T-cell (primary cell): ENCODE results near the gene ANKDD1A. TPM values are rescaled to one million over a fixed set of nuclear protein-coding genes. Genes with fewer than 3 reads are reported as not detected.

Source experiments
- ATAC-seq, 4 experiments: fragments of 200-7000 bp in 3 of 4; fragments of 150-1000 bp in 1 of 4; cut with Tn5 transposase; replicated peaks in 1 of 4; 1 replicate in 3 of 4; 2 replicates in 1 of 4; pipeline ENCODE4 v1.10.0; 2021; ENCODE audit warnings: moderate library complexity in 3 of 4, mild to moderate bottlenecking in 2 of 4, moderate number of reproducible peaks in 1 of 4
- CTCF ChIA-PET, 2 donors: fragments of 300-600 bp; sonication (Branson Sonifier 250); formaldehyde crosslinking; loops; one replicate each; lab custom pipeline; 2022; ENCODE audit warnings: antibody characterized with exemption in 2 of 2; lab: Charles Lee
- POLR2A ChIA-PET, 2 donors: fragments of 300-600 bp; sonication (Branson Sonifier 250); formaldehyde crosslinking; loops; one replicate each; lab custom pipeline; 2022; ENCODE audit warnings: antibody characterized with exemption in 2 of 2; lab: Charles Lee
- DNase-seq, 35 experiments: peaks; one replicate each; pipeline versions ENCODE4 v3.0.0 to v3.0.0-alpha.2; 2013 to 2023
- H3K27ac ChIP-seq: one replicate; pipeline ENCODE4 v1.5.1; 2013; ENCODE audit warnings: low read length
- H3K27me3 ChIP-seq, 2 experiments: replicated peaks in 1 of 2; 1 replicate in 1 of 2; 2 replicates in 1 of 2; pipeline versions ENCODE4 v1.6.1 to v1.7.0; 2013; ENCODE audit warnings: low read length in 1 of 2, mixed read lengths in 1 of 2; ENCODE audit not compliant: control insufficient read depth in 2 of 2, insufficient read depth in 2 of 2; ENCODE audit errors: extremely low read depth in 1 of 2
- H3K36me3 ChIP-seq, 2 donors: 1 replicate in 1 of 2; 2 replicates in 1 of 2; pipeline versions ENCODE4 v1.6.1 to v1.7.0; 2013; ENCODE audit warnings: low read length in 1 of 2; ENCODE audit not compliant: control insufficient read depth in 2 of 2, insufficient read depth in 1 of 2; ENCODE audit errors: extremely low read depth in 1 of 2
- H3K4me1 ChIP-seq, 2 experiments: 1 replicate in 1 of 2; 2 replicates in 1 of 2; pipeline versions ENCODE4 v1.6.1 to v1.7.0; 2013; ENCODE audit warnings: low read length in 2 of 2, mixed read lengths in 1 of 2; ENCODE audit not compliant: insufficient read depth in 2 of 2, control insufficient read depth in 1 of 2; ENCODE audit errors: extremely low read depth in 1 of 2
- H3K4me3 ChIP-seq, 2 donors: 1 replicate in 1 of 2; 2 replicates in 1 of 2; pipeline versions ENCODE4 v1.5.1 to v1.7.0; 2013; ENCODE audit warnings: mild to moderate bottlenecking in 2 of 2, low read length in 1 of 2, moderate library complexity in 1 of 2; ENCODE audit not compliant: control insufficient read depth in 1 of 2; ENCODE audit errors: extremely low read depth in 1 of 2
- H3K9me3 ChIP-seq: 2 replicates; pipeline ENCODE4 v1.7.0; 2013
- H3K27ac Mint-ChIP-seq, 2 donors: one replicate each; pipeline ENCODE4 v1.8.0; 2020 to 2021; ENCODE audit warnings: mild to moderate bottlenecking in 2 of 2, mixed read lengths in 2 of 2
- H3K27me3 Mint-ChIP-seq, 2 donors: one replicate each; pipeline ENCODE4 v1.8.0; 2021 to 2022; ENCODE audit warnings: mixed read lengths in 2 of 2
- H3K36me3 Mint-ChIP-seq: one replicate; pipeline ENCODE4 v1.8.0; 2021; ENCODE audit warnings: mixed read lengths
- H3K4me1 Mint-ChIP-seq, 3 donors: one replicate each; pipeline ENCODE4 v1.8.0; 2020 to 2022; ENCODE audit warnings: mixed read lengths in 3 of 3, mild to moderate bottlenecking in 1 of 3
- H3K4me3 Mint-ChIP-seq, 3 donors: one replicate each; pipeline ENCODE4 v1.8.0; 2020 to 2022; ENCODE audit warnings: mild to moderate bottlenecking in 3 of 3, mixed read lengths in 3 of 3, moderate library complexity in 3 of 3
- H3K9me3 Mint-ChIP-seq, 3 donors: one replicate each; pipeline ENCODE4 v1.8.0; 2020 to 2022; ENCODE audit warnings: mixed read lengths in 3 of 3
- WGBS: methylation state at CpG from one replicate; pipeline ENCODE4 v1.1.5; 2013; ENCODE audit warnings: missing lambda C conversion rate; ENCODE audit not compliant: insufficient coverage; 5-methylcytosine and 5-hydroxymethylcytosine counted together
- total RNA-seq, 35 experiments: library from RNA in 6 of 35; stranded (reverse) in 6 of 35; fragments of 120-200 nt in 1 of 35; gene quantifications; one replicate each; pipeline versions ENCODE4 v1.2.1 to v1.2.4 and lab custom pipeline; 2013 to 2026

Gene ANKDD1A
- total RNA-seq, 5 donors from 2014 or later (not counting 1 experiment from before 2014, with no cell fraction given): 1.7 to 13.4 (median 7.9) TPM

- WGBS: 0% methylated on average over 3 of the region's 9 CpGs
- CTCF ChIA-PET: interaction anchor here in 1 of 2 donors (0.6 to 0.7 kb wide), 2 partner anchors 155 to 267 kb away, joined by 3 read pairs; no protein-coding TSS in a partner anchor
- peak overlapping the region; percentile 74 for H3K27ac ChIP-seq
- H3K4me1 ChIP-seq: peaks cover 4 to 18% of the 10 kb centered on the region in 2 experiments
- H3K9me3 Mint-ChIP-seq: no peaks in the 10 kb centered on the region
- ATAC-seq (no peak), DNase-seq (no peak)
- H3K9me3 ChIP-seq: no peaks in the 10 kb centered on the region
- no peaks in the 10 kb centered on the region for H3K27me3 ChIP-seq
- H3K4me3 ChIP-seq: peak overlapping the region; percentile 89 to 97
- POLR2A ChIA-PET: interaction anchor here in 1 of 2 donors (0.7 kb wide), 1 partner anchor 15 kb away, joined by 3 read pairs; no protein-coding TSS in a partner anchor
- H3K27ac Mint-ChIP-seq: peak overlapping the region; percentile 86 to 91
- H3K36me3 ChIP-seq: no peaks in the 10 kb centered on the region
- H3K36me3 Mint-ChIP-seq: peaks cover 5% of the 10 kb centered on the region
- H3K27me3 Mint-ChIP-seq: no peaks in the 10 kb centered on the region
- peaks cover 37 to 48% (median 45%) of the 10 kb centered on the region in 3 donors for H3K4me1 Mint-ChIP-seq
- peak overlapping the region; percentile 91 to 99 (median 93) for H3K4me3 Mint-ChIP-seq
Measured at GRCh38 chr15:64990168-64990470, 78.4 kb downstream of the ANKDD1A start.

DNA sequence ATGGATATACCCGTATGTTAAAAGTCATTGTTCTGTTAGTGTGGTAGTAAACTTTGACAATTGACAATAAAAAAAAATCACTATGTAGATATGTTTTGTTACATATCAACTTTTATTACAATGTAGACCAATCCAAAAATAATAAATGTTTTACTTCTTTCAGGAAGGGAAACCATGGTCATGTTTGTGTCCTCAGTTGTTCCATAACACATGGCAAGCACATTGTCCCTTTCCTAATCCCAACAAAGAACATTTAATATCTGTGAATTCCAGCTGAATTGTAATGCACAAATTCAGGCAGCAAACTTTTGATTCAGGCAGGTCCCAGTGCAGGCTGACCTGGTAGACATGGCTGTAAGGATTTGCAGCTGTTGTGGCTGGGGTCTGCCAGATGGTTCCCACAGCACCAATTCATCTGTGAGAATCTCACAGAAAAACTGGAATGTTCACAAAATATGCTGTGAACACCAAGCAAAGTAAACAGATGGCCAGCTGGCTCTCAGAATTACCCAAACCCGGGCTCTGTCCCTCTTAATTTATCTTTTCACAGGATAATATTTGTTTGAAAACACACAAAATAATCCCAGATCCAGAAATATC is 79.9 kb downstream of the ANKDD1A start:
- no peak for DNase-seq
- Histone ChIP-seq H3K36me3 (no peaks in the 10 kb centered on the region), H3K4me3 (no peak overlapping the region), H3K27ac (no peak overlapping the region), H3K9me3 (no peaks in the 10 kb centered on the region), H3K4me1 (peaks cover 4 to 14% of the 10 kb centered on the region in 2 experiments), H3K27me3 (no peaks in the 10 kb centered on the region)
- no peak for ATAC-seq
- Mint-ChIP-seq H3K36me3 (peaks cover 4% of the 10 kb centered on the region), H3K27ac (no peak overlapping the region), H3K27me3 (no peaks in the 10 kb centered on the region), H3K4me1 (peaks cover 36 to 40% (median 37%) of the 10 kb centered on the region in 3 donors), H3K9me3 (no peaks in the 10 kb centered on the region), H3K4me3 (peak overlapping the region; percentile 34 to 99 (median 50))
- ChIA-PET POLR2A (interaction anchor here in 1 of 2 donors (0.5 to 0.7 kb wide), 2 partner anchors 38 to 194 kb away, joined by 7 to 9 read pairs; partner anchors contain the start of gene CLPX), CTCF (no interaction called here)
- no CpG with 5 or more reads among the region's 2 CpGs for WGBS

- Mint-ChIP-seq H3K4me1 (peaks cover 21 to 23% (median 21%) of the 10 kb centered on the region in 3 donors), H3K27me3 (no peaks in the 10 kb centered on the region), H3K27ac (peak overlapping the region in 1 of 2 donors; percentile 19), H3K9me3 (no peaks in the 10 kb centered on the region), H3K4me3 (no peak overlapping the region), H3K36me3 (no peaks in the 10 kb centered on the region)
- Histone ChIP-seq H3K9me3 (no peaks in the 10 kb centered on the region), H3K27me3 (no peaks in the 10 kb centered on the region), H3K27ac (no peak overlapping the region), H3K4me1 (peaks cover 4 to 14% of the 10 kb centered on the region in 2 experiments), H3K36me3 (no peaks in the 10 kb centered on the region), H3K4me3 (no peak overlapping the region)
- DNase-seq (no peak), ATAC-seq (no peak)
- ChIA-PET CTCF (no interaction called here), POLR2A (no interaction called here)
- WGBS: no CpG with 5 or more reads among the region's 1 CpG
Measured at GRCh38 chr15:64993290-64993689, 81.6 kb downstream of the ANKDD1A start.

GRCh38 chr15:64997066-64997465 is 85.4 kb downstream of the ANKDD1A start:
- WGBS: 90% methylated on average over 4 of the region's 5 CpGs
- H3K27ac Mint-ChIP-seq: no peak overlapping the region
- no peak overlapping the region for H3K4me3 Mint-ChIP-seq
- H3K4me1 Mint-ChIP-seq: peaks cover 0 to 4% (median 3%) of the 10 kb centered on the region in 3 donors
- ChIA-PET POLR2A (no interaction called here), CTCF (interaction anchor here in 1 of 2 donors (1.0 kb wide), 1 partner anchor 15 kb away, joined by 4 read pairs; no protein-coding TSS in a partner anchor)
- peaks cover 0 to 5% of the 10 kb centered on the region in 2 donors for H3K36me3 ChIP-seq
- no peak overlapping the region for H3K27ac ChIP-seq
- no peak overlapping the region for H3K4me3 ChIP-seq
- H3K9me3 Mint-ChIP-seq: no peaks in the 10 kb centered on the region
- no peak for DNase-seq
- H3K4me1 ChIP-seq: no peaks in the 10 kb centered on the region
- H3K27me3 Mint-ChIP-seq: no peaks in the 10 kb centered on the region
- no peaks in the 10 kb centered on the region for H3K27me3 ChIP-seq
- no peaks in the 10 kb centered on the region for H3K9me3 ChIP-seq
- ATAC-seq: no peak
- H3K36me3 Mint-ChIP-seq: peaks cover 5% of the 10 kb centered on the region

DNA sequence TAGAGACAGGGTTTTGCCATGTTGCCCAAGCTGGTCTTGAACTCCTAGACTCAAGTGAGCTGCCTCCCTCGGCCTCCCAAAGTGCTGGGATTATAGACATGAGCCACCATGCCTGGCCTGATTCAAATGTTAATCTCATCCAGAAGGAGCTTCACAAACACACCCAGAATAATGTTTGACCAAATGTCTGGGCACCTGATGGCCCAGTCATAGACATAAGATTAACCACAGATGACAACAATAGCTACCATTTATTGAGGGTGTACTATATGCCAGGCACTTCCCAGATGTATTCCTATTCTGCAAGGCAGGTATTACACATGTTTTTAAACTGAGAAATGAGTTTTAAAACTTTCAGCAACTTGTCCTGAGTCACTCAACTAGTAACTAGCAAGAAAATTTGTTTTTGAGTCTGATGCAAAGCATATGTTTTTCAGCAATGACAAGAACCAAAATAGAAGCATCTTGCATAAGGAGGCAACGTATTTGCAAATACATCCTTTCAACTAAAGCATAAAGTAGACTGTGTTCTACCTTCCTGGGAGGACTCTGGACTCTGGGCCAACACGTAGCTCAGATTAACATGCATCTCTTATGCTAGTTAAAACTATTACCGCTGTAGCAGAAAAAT is 86.2 kb downstream of the ANKDD1A start:
- Histone ChIP-seq H3K9me3 (no peaks in the 10 kb centered on the region), H3K36me3 (peaks cover 0 to 5% of the 10 kb centered on the region in 2 donors), H3K4me3 (no peak overlapping the region), H3K4me1 (no peaks in the 10 kb centered on the region), H3K27me3 (no peaks in the 10 kb centered on the region), H3K27ac (no peak overlapping the region)
- Mint-ChIP-seq H3K4me1 (peaks cover 0 to 3% (median 3%) of the 10 kb centered on the region in 3 donors), H3K36me3 (peaks cover 5% of the 10 kb centered on the region), H3K27me3 (no peaks in the 10 kb centered on the region), H3K4me3 (no peak overlapping the region), H3K9me3 (no peaks in the 10 kb centered on the region), H3K27ac (no peak overlapping the region)
- ChIA-PET POLR2A (no interaction called here), CTCF (no interaction called here)
- WGBS: no CpG with 5 or more reads among the region's 4 CpGs
- DNase-seq (no peak), ATAC-seq (no peak)

DNA sequence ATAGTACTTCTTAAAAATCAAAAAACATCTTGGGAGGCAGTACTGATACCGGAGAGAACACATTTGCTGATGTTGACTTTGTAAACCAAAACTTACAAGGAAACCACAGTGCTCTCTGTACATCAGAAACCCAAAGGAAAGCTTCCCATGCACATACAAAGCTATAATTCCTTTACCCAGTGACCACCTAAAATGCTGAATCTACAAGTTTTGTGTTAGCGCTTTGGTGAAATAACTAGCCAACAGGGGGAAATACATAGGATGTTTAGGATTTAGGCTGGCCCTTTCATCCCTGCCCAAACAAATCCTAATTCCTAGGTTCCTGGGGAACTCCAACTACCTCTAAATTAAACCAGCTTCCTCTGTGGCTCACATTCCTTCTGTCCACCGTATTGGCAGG is 93.3 kb downstream of the ANKDD1A start:
- ChIA-PET POLR2A (interaction anchor here in 1 of 2 donors (0.7 kb wide), 1 partner anchor 144 kb away, joined by 5 read pairs; no protein-coding TSS in a partner anchor), CTCF (no interaction called here)
- DNase-seq: no peak
- no peaks in the 10 kb centered on the region for H3K9me3 ChIP-seq
- no peaks in the 10 kb centered on the region for H3K27me3 ChIP-seq
- H3K4me1 ChIP-seq: no peaks in the 10 kb centered on the region
- ATAC-seq: no peak
- H3K27me3 Mint-ChIP-seq: no peaks in the 10 kb centered on the region
- H3K27ac Mint-ChIP-seq: peak overlapping the region in 1 of 2 donors; percentile 3
- no peak overlapping the region for H3K27ac ChIP-seq
- H3K4me3 ChIP-seq: no peak overlapping the region
- H3K36me3 ChIP-seq: peaks cover 3 to 13% of the 10 kb centered on the region in 2 donors
- no peaks in the 10 kb centered on the region for H3K9me3 Mint-ChIP-seq
- peaks cover 25% of the 10 kb centered on the region for H3K36me3 Mint-ChIP-seq
- peaks cover 0 to 6% (median 0%) of the 10 kb centered on the region in 3 donors for H3K4me1 Mint-ChIP-seq
- WGBS: no CpG with 5 or more reads among the region's 3 CpGs
- no peak overlapping the region for H3K4me3 Mint-ChIP-seq
